Brain microvascular endothelial cell (primary cell): Measurements from ENCODE around the gene KCNQ5.

Source experiments
- DNase-seq: peaks from one replicate; pipeline ENCODE4 v3.0.0-alpha.2; 2020
- H3K27ac ChIP-seq: fragments of 250-450 bp; sonication (Bioruptor Pico); 2 replicates; pipeline ENCODE4 v1.5.1; 2020; ENCODE audit warnings: mild to moderate bottlenecking, moderate library complexity
- H3K27me3 ChIP-seq: fragments of 250-450 bp; sonication (Bioruptor Pico); replicated peaks from 2 replicates; pipeline ENCODE4 v1.5.1; 2020; ENCODE audit warnings: mild to moderate bottlenecking
- H3K36me3 ChIP-seq: fragments of 250-450 bp; sonication (Bioruptor Pico); replicated peaks from 2 replicates; pipeline ENCODE4 v1.5.1; 2020; ENCODE audit warnings: mild to moderate bottlenecking
- H3K4me3 ChIP-seq: 2 replicates; pipeline ENCODE4 v1.5.1; 2011; ENCODE audit warnings: low read depth, mild to moderate bottlenecking, control low read depth, low read length, moderate library complexity
- in situ Hi-C: cut with HindIII; loops from 2 replicates; pipeline ENCODE4 v1.10.0; 2017; ENCODE audit warnings: low sequenced_read_pairs, low pct_ligation_motif_present
- TF ChIP-seq, protein P1 (sequence below): IDR thresholded peaks from 2 replicates; pipeline ENCODE4 v1.5.1; 2011; ENCODE audit warnings: low read depth, mild to moderate bottlenecking, moderate library complexity, low read length, control low read depth, inconsistent platforms; ENCODE audit errors: missing control alignments

The KCNQ5 gene

DNA sequence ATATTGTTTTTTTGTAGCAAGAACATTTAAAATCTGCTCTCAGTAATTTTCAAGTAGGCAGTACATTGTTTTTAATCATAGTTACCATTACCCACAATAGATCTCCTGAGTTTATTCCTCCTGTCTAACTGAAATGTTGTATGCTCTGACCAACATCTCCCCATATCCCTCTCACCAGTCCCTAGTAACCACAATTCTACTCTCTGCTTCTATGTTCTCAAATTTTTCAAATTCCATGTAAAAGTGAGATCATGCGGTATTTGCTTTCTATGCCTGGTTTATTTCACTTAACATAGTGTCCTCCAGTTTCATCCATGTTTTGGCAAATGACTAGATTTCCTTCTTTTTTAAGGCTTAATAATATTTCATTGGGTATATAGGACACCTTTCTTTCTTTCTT lies 300.5 kb downstream of the KCNQ5 start:
- DNase-seq, result no peak
- Histone ChIP-seq H3K27ac (no peak overlapping the region), H3K27me3 (no peaks in the 10 kb centered on the region), H3K4me3 (no peak overlapping the region), H3K36me3 (no peaks in the 10 kb centered on the region)
- TF ChIP-seq, protein P1, sequence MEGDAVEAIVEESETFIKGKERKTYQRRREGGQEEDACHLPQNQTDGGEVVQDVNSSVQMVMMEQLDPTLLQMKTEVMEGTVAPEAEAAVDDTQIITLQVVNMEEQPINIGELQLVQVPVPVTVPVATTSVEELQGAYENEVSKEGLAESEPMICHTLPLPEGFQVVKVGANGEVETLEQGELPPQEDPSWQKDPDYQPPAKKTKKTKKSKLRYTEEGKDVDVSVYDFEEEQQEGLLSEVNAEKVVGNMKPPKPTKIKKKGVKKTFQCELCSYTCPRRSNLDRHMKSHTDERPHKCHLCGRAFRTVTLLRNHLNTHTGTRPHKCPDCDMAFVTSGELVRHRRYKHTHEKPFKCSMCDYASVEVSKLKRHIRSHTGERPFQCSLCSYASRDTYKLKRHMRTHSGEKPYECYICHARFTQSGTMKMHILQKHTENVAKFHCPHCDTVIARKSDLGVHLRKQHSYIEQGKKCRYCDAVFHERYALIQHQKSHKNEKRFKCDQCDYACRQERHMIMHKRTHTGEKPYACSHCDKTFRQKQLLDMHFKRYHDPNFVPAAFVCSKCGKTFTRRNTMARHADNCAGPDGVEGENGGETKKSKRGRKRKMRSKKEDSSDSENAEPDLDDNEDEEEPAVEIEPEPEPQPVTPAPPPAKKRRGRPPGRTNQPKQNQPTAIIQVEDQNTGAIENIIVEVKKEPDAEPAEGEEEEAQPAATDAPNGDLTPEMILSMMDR, result no peak
- in situ Hi-C loops, result no loop called here

DNA sequence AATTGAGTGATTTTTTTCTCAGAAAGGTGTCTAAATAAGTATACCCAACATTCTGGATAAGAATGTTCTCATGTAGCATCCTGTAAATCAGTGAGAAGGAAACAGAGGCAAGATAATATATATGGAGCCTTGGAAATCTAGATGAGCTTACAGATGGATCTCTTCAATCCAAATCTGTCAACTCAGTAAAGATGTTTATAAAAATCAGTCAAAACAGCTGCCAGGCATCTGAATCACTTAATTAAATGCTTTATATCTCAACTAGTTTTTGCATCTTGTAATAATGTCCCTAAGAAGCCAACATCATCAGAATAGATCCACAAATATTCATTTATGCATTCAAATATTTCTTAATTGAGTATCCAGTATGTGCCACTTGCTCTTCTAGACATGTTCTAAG lies 303.3 kb downstream of the KCNQ5 start:
- in situ Hi-C loops, result no loop called here
- no peak for DNase-seq
- TF ChIP-seq, protein P1, result no peak
- Histone ChIP-seq H3K36me3 (no peaks in the 10 kb centered on the region), H3K27me3 (no peaks in the 10 kb centered on the region), H3K27ac (no peak overlapping the region), H3K4me3 (no peak overlapping the region)

DNA sequence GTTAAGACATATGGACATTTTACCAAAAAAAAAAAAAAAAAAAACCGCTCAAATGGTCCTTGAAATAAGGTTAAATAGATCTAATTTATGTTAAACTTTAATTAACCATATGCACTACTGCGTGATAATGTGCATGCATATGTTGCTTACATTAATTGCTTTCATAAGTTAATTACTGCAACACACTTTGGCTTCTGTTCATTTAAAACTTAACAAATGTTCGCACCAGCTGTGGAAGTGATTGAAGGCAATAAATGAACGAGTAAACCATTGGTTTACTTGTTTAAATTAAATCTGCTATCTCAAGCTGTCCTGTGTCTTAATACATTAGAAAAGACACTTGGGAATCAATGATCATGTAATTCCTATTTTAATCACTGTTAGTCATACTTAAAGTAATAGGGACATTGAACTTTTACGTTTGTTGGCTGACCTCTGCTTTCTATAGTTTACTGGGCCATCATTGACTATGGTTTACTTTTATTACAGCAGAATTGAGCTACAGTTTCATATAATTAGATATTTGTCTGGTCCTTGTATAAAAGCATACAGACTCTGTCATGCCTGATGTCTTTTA lies 308.8 kb downstream of the KCNQ5 start:
- Histone ChIP-seq H3K36me3 (no peaks in the 10 kb centered on the region), H3K4me3 (no peak overlapping the region), H3K27ac (no peak overlapping the region), H3K27me3 (no peaks in the 10 kb centered on the region)
- TF ChIP-seq, protein P1, result no peak
- in situ Hi-C loops, result no loop called here
- DNase-seq, result no peak

DNA sequence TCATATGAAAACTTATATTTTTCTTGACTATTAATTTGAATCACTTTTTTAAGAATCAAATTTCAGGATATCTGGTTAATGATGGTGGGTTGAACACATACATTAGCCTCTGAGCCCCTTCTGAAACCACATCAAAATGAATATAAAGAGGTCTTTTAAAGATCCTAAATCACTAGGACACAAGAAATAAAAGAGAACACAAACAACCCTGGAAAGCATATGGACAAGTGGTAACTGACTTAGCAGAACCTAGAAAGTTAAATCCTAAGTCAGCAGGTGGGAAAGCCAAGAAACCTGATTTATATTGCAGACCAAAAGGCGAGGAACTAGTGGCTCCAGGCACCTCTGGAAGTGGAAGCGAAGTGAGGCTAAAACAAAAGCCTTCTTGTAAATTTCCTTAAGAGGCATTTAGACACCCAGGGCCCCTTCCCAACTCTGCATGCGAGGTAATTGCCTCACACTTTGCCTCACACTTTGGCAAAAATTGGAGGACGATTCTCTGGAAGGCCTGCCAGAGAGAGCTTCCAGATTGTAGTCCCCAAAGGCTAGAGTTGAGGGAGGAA lies 309.5 kb downstream of the KCNQ5 start:
- H3K36me3 ChIP-seq, result no peaks in the 10 kb centered on the region
- H3K27ac ChIP-seq, result no peak overlapping the region
- H3K27me3 ChIP-seq, result no peaks in the 10 kb centered on the region
- no peak for DNase-seq
- no peak overlapping the region for H3K4me3 ChIP-seq
- in situ Hi-C loops, result no loop called here
- TF ChIP-seq, protein P1, result no peak

DNA sequence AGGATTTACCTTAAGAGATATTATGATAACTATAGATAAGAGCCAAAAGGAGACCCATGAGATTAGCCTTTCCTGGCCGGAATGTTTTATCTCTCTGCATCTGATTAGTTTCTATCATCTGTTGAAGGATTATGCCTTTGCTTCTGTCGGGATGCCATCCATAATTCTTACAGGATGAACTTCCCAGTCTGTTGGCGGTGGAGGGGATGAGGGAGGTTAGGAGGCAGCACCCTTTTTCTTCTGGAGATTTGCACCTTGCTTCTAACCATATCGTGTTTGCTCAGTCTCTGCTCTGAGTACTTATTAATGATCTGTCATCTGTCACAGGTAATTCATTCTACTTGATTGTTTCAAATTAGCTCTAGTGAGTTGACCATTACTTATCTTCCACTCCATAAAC lies 311.4 kb downstream of the KCNQ5 start:
- in situ Hi-C loops, result no loop called here

More for the DNA sequence above, 311.4 kb downstream of the KCNQ5 start:
- Histone ChIP-seq H3K27ac (no peak overlapping the region), H3K27me3 (no peaks in the 10 kb centered on the region), H3K4me3 (no peak overlapping the region), H3K36me3 (no peaks in the 10 kb centered on the region)
- DNase-seq, result no peak
- TF ChIP-seq, protein P1, result no peak
